Left hindlimb (tissue), 1 donor: ENCODE results near the gene DDC.
"Not testable (repeated sequence)": the region's sequence is repeated elsewhere in the genome, so short reads cannot be mapped to it uniquely, and the experiment has no call there.

Experiments
- DNase-seq: peaks from one replicate; pipeline ENCODE4 v3.0.0-alpha.2; 2018

The DDC gene

GRCh38 chr7:50554431-50555322 lies 10.5 kb downstream of the DDC start:
- no peak for DNase-seq

GRCh38 chr7:50553973-50554372 lies 11.2 kb downstream of the DDC start:
- no peak for DNase-seq

DNA sequence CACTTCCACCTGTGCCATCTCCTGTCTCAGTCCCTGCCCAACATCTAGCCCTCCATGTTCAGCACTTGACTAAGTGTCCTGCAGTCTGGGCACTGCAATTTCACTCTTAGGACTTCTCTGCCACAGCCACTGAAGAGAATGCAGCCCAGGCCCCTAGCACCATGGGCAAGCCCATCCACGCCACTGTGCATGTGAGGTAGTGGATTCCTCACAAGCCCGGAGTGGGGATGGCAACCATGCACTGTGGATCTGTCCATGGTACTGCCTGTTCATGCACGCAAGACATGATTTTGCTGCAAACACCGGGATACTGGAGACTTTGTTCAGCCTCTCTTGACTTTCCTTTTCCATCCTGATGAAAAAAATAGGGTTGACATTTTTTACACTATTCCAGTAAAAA lies 12.3 kb downstream of the DDC start:
- peak; percentile 53 for DNase-seq

- DNase-seq = no peak
Observed at GRCh38 chr7:50552139-50552538, 13.1 kb downstream of the DDC start.

DNA sequence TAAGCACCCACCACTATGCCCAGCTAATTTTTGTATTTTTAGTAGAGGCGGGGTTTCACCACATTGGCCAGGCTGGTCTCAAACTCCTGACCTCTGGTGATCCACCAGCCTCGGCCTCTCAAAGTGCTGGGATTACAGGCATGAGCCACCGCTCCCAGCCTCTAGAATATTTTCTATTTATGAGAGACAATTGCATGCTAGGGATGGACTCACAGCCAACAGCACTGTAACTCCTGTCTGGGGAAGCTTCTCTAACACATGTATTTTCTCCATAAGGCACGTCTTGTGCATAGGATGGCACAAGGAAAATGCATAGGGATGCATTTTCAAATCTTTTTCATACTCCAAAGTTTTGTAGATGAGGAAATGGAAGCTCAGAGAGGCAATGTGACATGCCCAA lies 19.6 kb downstream of the DDC start:
- not testable (repeated sequence) for DNase-seq

GRCh38 chr7:50544992-50545391 lies 20.2 kb downstream of the DDC start:
- no peak for DNase-seq

- DNase-seq = no peak
Observed at GRCh38 chr7:50543776-50544442, 21.3 kb downstream of the DDC start.

GRCh38 chr7:50542132-50542531 lies 23.1 kb downstream of the DDC start:
- no peak for DNase-seq

GRCh38 chr7:50540785-50541579 lies 24.2 kb downstream of the DDC start:
- no peak for DNase-seq

DNA sequence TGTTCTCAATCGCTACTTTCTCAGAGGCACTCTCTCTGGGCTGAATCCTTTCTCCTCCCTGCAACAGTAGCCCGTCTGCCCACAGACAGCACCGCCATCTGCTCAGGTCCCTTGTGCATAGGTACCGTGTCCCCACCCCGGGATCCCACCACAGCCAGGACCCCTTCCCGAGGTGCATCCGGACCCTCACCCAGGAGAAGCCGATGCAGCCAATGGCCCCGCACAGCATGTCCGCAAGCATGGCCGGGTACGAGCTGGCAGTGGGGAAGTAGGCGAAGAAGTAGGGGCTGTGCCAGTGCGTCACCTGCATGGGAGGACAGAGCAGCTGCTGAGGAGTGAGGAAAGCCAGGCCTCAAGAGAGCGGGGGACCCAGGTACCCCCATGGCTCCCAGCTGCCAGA lies 25.5 kb downstream of the DDC start:
- DNase-seq = no peak

DNA sequence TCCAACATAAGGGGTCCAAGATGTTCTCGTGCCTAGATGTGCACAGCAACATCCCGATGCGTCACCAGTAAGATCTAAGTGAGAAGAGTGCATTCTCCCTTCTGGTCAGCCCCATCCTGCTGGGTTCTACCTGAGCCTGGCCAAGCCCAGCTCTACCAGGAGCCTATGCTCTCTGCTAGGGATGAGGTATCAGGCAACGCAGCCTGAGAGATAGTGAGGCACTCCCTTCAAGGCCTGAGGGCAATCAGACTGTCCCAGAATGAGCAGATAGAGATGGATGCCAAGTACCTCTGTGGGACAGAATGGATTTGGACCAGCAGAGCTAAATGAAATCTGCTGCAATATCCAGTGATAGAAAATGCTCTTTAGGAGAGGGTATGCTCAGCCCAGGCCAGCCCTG lies 26.7 kb downstream of the DDC start:
- DNase-seq = no peak

DNA sequence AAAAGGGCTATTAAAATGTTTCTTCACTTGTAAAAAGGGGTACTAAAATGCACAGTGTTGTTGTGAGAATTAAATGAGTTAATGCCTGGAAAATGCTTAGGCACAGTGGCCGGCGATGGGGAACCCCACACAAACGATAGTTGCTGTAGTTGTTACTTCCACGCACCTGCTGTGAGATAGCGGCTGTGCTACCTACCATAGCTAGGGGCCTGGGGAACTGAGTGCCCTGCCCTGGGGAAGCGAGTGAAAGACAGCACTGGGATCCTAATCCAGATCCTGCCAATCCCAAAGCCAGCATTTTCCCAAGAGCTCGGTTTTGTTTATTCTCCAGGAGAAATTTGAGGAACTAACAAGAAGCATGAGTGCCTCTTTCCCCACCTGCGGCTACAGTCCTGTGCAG lies 27.8 kb downstream of the DDC start:
- no peak for DNase-seq

DNA sequence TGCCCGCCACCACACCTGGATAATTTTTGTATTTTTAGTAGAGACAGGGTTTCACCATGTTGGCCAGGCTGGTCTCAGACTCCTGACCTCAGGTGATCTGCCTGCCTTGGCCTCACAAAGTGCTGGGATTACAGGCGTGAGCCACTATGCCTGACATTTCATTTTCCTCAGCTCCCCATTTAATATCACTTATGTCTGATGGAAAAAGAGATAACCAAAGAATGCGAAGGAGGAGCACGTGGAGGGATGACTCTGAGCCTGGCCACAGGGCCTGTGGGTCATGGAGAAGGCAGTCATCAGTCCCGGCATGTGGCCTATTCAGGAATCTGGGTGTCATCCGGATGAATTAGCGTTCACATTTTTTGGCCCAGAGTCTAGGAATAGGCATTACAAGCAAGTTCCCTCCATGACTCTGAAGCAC lies 29.9 kb downstream of the DDC start:
- DNase-seq = not testable (repeated sequence)

DNA sequence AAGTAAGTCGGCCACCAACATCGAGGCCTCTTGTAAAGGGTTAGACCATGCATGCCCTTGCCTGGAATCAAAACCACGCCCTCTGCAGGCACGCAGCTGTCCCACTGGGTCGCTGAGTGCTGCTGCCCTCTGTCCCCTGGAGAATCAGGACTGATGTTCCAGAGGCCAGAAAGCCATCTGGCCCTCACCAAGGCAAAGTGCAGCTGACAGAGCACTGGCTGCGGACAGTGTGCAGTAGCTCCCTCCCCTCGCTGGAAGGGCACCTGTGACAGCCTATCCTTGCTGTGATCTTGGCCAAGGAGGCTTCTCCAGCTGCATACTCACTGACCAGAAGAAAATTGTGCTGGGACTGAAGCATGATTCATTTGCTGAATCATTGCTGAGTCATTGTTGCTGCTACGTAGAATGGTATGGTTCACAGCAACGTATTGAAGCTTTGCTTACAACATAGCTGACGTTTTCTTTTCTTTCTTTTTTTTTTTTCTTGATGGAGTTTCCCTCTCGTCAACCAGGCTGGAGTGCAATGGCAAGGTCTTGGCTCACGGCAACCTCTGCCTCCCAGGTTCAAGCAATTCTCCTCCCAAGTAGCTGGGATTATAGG lies 30.4 kb downstream of the DDC start:
- DNase-seq = no peak

DNA sequence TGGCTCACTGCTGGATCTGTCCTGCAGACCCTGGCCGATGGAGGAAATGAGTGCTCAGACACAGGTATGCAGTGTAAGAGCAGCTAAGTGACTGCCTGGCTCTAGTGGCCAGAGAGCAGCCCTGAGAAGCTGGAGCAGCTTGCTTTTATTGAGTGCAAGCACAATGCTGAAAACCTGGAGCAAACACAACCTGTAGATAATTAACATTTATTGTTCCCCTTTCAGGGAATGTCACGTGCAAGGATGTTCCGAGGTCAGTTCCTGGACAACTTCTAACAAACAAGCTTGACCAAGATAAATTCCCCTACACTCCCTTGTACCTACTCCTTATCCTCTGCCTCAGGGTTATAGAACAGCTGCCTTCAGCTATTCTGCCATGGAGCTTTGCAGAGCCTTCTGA lies 31.3 kb downstream of the DDC start:
- no peak for DNase-seq

DNA sequence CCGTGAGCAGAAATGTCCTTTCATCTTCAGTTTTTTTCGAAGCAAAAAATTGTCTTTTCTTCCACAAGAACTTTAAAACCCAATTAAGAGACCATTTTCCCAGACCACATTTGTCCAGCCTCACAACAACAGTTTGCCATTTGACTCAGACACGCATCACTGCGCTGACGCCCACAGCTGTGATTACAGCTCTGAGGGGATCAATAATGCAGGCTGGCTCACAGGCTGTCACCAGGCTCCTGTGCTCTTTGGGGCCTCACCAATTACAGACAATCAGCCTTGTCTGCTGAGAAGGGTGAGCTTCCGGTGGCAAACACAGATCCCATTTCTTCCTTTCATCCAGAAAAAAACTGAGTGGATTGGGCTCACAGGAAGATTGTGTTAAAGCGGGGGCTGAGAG lies 33.3 kb downstream of the DDC start:
- no peak for DNase-seq

DNA sequence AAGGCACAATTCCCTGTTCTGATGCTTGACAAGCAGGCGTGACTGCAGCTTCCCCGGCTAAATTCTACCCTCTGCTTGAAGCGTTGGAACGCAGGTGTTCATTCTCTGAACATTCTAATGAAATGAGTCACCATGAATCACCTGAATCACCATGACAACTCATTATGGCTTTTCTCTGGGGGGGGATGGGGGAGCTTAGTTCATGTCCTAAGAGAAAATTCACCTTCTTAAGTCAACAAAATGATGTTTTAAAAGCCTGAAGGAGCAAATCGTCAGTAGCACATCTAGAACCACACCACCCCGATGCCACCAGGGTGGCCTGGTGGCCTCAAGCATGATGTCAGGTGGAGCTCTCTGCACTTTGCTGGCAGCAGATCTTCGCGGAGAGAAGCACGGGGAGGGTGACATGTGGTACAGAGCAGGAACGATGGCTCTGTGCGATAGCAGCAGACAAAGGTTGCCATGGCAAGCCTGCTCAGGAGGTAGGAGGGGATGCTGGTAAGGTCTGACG lies 33.7 kb downstream of the DDC start:
- no peak for DNase-seq

- DNase-seq = no peak
Observed at GRCh38 chr7:50530766-50531165, 34.4 kb downstream of the DDC start.

- DNase-seq = no peak
Observed at GRCh38 chr7:50529093-50529862, 35.9 kb downstream of the DDC start.

DNA sequence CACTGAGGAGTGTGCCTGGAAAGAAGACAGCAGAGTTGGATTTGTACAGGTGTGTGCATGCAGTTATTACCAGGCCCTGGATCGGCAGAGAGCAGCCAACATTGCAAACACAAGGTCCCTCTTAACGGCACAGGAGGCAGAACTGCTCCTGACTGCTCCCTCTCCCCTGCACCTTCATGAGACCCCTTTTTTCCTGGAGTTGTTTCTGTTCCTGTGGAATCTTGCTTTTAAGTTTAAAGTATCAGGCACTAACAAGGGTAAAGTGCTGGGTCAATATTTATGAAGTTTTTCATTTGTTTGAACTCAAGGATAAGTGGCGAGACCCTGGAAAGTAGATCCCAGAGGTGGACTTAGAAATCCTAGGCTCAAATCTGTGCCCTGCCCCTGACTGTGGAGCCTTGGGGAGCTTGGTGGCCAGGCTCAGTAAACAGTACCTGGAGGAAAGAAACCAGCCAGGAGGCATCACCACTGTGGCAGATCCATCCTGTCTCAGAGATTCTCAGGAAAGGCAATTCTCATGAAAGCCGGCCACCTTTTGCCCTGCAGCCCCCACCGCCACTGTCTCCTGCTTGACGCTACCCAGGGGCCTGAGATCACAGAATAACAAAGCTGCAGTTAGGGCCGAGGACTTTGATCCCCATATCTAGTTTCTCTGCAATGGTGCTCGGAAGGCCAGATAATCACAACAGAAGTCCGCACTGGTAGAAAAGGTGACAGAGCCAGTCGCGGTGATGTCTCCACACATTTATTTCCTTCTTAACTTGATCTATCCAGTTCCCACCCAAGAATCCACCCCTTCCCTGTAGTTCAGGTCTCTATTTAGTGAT lies 36.7 kb downstream of the DDC start:
- no peak for DNase-seq

- DNase-seq = not testable (repeated sequence)
Observed at GRCh38 chr7:50519350-50519749, 45.9 kb downstream of the DDC start.
